Thymus (tissue), 11 donors: ENCODE data around the gene SCN11A. TPM values are rescaled to one million over a fixed set of nuclear protein-coding genes. Genes with fewer than 3 reads are reported as not detected.

Experiments used
- DNase-seq, 9 donors: peaks; one replicate each; pipeline ENCODE4 v3.0.0-alpha.2; 2013; ENCODE audit warnings: low spot score in 9 of 9, low read depth in 6 of 9, missing footprints in 1 of 9
- H3K27ac ChIP-seq, 2 donors: one replicate each; pipeline ENCODE4 v1.5.1; 2013; ENCODE audit warnings: control low read depth in 1 of 2, low read depth in 1 of 2, low read length in 1 of 2, mild to moderate bottlenecking in 1 of 2, moderate library complexity in 1 of 2
- H3K27me3 ChIP-seq, 2 donors: one replicate each; pipeline ENCODE4 v1.5.1; 2013; ENCODE audit warnings: low read length in 1 of 2; ENCODE audit not compliant: control insufficient read depth in 2 of 2, insufficient read depth in 1 of 2
- H3K36me3 ChIP-seq, 2 donors: one replicate each; pipeline ENCODE4 v1.5.1; 2013; ENCODE audit warnings: low read length in 1 of 2, mild to moderate bottlenecking in 1 of 2, moderate library complexity in 1 of 2; ENCODE audit not compliant: control insufficient read depth in 2 of 2, insufficient read depth in 2 of 2
- H3K4me1 ChIP-seq, 2 donors: one replicate each; pipeline ENCODE4 v1.5.1; 2013; ENCODE audit warnings: low read length in 2 of 2; ENCODE audit not compliant: control insufficient read depth in 2 of 2, insufficient read depth in 2 of 2
- H3K4me3 ChIP-seq, 2 donors: one replicate each; pipeline ENCODE4 v1.5.1; 2013; ENCODE audit warnings: low read length in 2 of 2, control low read depth in 1 of 2, mild to moderate bottlenecking in 1 of 2
- H3K9me3 ChIP-seq, 2 donors: one replicate each; pipeline ENCODE4 v1.5.1; 2013; ENCODE audit warnings: low read length in 1 of 2, mild to moderate bottlenecking in 1 of 2; ENCODE audit not compliant: control insufficient read depth in 2 of 2, insufficient read depth in 1 of 2
- WGBS: extraction: QIAGEN DNeasy Blood & Tissue Kit; methylation state at CpG from one replicate; pipeline ENCODE4 v1.1.7; 2013; 5-methylcytosine and 5-hydroxymethylcytosine counted together
- polyA plus RNA-seq: library from polyadenylated mRNA; stranded (reverse); fragments of 200-250 nt; gene quantifications from one replicate; pipeline ENCODE4 v1.2.3, GENCODE V29; 2013
- total RNA-seq: library from RNA; stranded (reverse); fragments of 120-200 nt; gene quantifications from one replicate; pipeline ENCODE4 v1.2.4, GENCODE V29; 2013
- donor health status: healthy.

The SCN11A gene
- total and polyA plus RNA-seq, 2 donors, result 0.38 to 0.59 TPM

GRCh38 chr3:39021029-39021428, 30.7 kb downstream of the SCN11A start:
- Histone ChIP-seq H3K9me3 (no peaks in the 10 kb centered on the region), H3K4me1 (no peaks in the 10 kb centered on the region), H3K27ac (no peak overlapping the region), H3K4me3 (no peak overlapping the region), H3K36me3 (no peaks in the 10 kb centered on the region), H3K27me3 (no peaks in the 10 kb centered on the region)
- no peak for DNase-seq
- 97% methylated on average over 1 of the region's 1 CpG for WGBS

GRCh38 chr3:39019299-39019698, 32.4 kb downstream of the SCN11A start:
- WGBS, result 95% methylated on average over 2 of the region's 2 CpGs

GRCh38 chr3:39015418-39015817, 36.3 kb downstream of the SCN11A start:
- no peaks in the 10 kb centered on the region for H3K36me3 ChIP-seq
- DNase-seq, result no peak
- H3K27ac ChIP-seq, result no peak overlapping the region
- no peak overlapping the region for H3K4me3 ChIP-seq
- H3K27me3 ChIP-seq, result peaks cover 0 to 3% of the 10 kb centered on the region in 2 donors
- H3K4me1 ChIP-seq, result no peaks in the 10 kb centered on the region
- no peaks in the 10 kb centered on the region for H3K9me3 ChIP-seq
- WGBS, result 95% methylated on average over 3 of the region's 3 CpGs

More at GRCh38 chr3:39019299-39019698, 32.4 kb downstream of the SCN11A start:
- no peaks in the 10 kb centered on the region for H3K9me3 ChIP-seq
- no peak overlapping the region for H3K27ac ChIP-seq
- no peaks in the 10 kb centered on the region for H3K4me1 ChIP-seq
- no peaks in the 10 kb centered on the region for H3K36me3 ChIP-seq
- H3K4me3 ChIP-seq, result no peak overlapping the region
- H3K27me3 ChIP-seq, result peaks cover 0 to 3% of the 10 kb centered on the region in 2 donors
- no peak for DNase-seq

- Histone ChIP-seq H3K27me3 (peaks cover 0 to 3% of the 10 kb centered on the region in 2 donors), H3K36me3 (no peaks in the 10 kb centered on the region), H3K4me1 (no peaks in the 10 kb centered on the region), H3K9me3 (no peaks in the 10 kb centered on the region), H3K27ac (no peak overlapping the region), H3K4me3 (no peak overlapping the region)
- WGBS, result 92% methylated on average over 4 of the region's 4 CpGs
- DNase-seq, result no peak
Observed at GRCh38 chr3:39013921-39014509, 37.7 kb downstream of the SCN11A start.

GRCh38 chr3:39013289-39013688, 38.5 kb downstream of the SCN11A start:
- no peaks in the 10 kb centered on the region for H3K4me1 ChIP-seq
- H3K36me3 ChIP-seq, result no peaks in the 10 kb centered on the region
- H3K4me3 ChIP-seq, result no peak overlapping the region
- 94% methylated on average over 2 of the region's 2 CpGs for WGBS
- H3K9me3 ChIP-seq, result no peaks in the 10 kb centered on the region
- no peak overlapping the region for H3K27ac ChIP-seq
- DNase-seq, result no peak
- H3K27me3 ChIP-seq, result peaks cover 0 to 3% of the 10 kb centered on the region in 2 donors

- H3K9me3 ChIP-seq, result no peaks in the 10 kb centered on the region
- H3K4me1 ChIP-seq, result no peaks in the 10 kb centered on the region
- no peaks in the 10 kb centered on the region for H3K36me3 ChIP-seq
- no peak for DNase-seq
- peaks cover 0 to 3% of the 10 kb centered on the region in 2 donors for H3K27me3 ChIP-seq
- WGBS, result 51% methylated on average over 2 of the region's 2 CpGs
- H3K27ac ChIP-seq, result no peak overlapping the region
- H3K4me3 ChIP-seq, result no peak overlapping the region
Observed at GRCh38 chr3:39011191-39011736, 40.5 kb downstream of the SCN11A start.

GRCh38 chr3:39005295-39005694, 46.4 kb downstream of the SCN11A start:
- WGBS, result 79% methylated on average over 2 of the region's 2 CpGs
- no peaks in the 10 kb centered on the region for H3K4me1 ChIP-seq
- H3K27ac ChIP-seq, result no peak overlapping the region
- no peaks in the 10 kb centered on the region for H3K27me3 ChIP-seq
- H3K9me3 ChIP-seq, result no peaks in the 10 kb centered on the region
- no peak for DNase-seq
- no peaks in the 10 kb centered on the region for H3K36me3 ChIP-seq
- no peak overlapping the region for H3K4me3 ChIP-seq

Other genes with a start within 250 kb of the SCN11A start
- gene SCN10A, start 235.7 kb downstream of the SCN11A start, total RNA-seq, result not detected
- gene SCN10A, start 235.7 kb downstream of the SCN11A start, polyA plus RNA-seq, result 0.02 TPM
- gene WDR48, start 72 bp upstream of the SCN11A start, total RNA-seq, result 37.8 TPM
- gene WDR48, start 72 bp upstream of the SCN11A start, polyA plus RNA-seq, result 24.4 TPM
- gene GORASP1, start 55.7 kb upstream of the SCN11A start, total RNA-seq, result 19.7 TPM
- 26.2 TPM for gene GORASP1, start 55.7 kb upstream of the SCN11A start, polyA plus RNA-seq
- 1.3 TPM for gene TTC21A, start 55.7 kb upstream of the SCN11A start, total RNA-seq
- gene TTC21A, start 55.7 kb upstream of the SCN11A start, polyA plus RNA-seq, result 12.3 TPM
- gene CSRNP1, start 101.6 kb upstream of the SCN11A start, total RNA-seq, result 16.1 TPM
- gene CSRNP1, start 101.6 kb upstream of the SCN11A start, polyA plus RNA-seq, result 26.1 TPM
- gene XIRP1, start 140.7 kb upstream of the SCN11A start, total RNA-seq, result 0.52 TPM
- 1.1 TPM for gene XIRP1, start 140.7 kb upstream of the SCN11A start, polyA plus RNA-seq
- 2.3 TPM for gene CX3CR1, start 228.1 kb upstream of the SCN11A start, total RNA-seq
- 0.55 TPM for gene CX3CR1, start 228.1 kb upstream of the SCN11A start, polyA plus RNA-seq